K562 (cell line): Measurements from ENCODE around the gene ZSWIM6. TPM values are rescaled to one million over a fixed set of nuclear protein-coding genes. Genes with fewer than 3 reads are reported as not detected.

Experiments
- ATAC-seq: fragments of 200-7000 bp; cut with Tn5 transposase; 3 replicates; pipeline ENCODE4 v1.9.1; 2020; ENCODE audit warnings: moderate library complexity
- BruUV-seq: library from RNA; stranded (reverse); fragments of 400-500 nt; replicated peaks from 2 replicates; lab custom pipeline; 2021; lab: Mats Ljungman, UMichigan
- CTCF ChIA-PET: fragments of 300-600 bp; formaldehyde crosslinking; extraction: SDS; loops from one replicate; lab custom pipeline; 2021; ENCODE audit warnings: low intra/inter-chr PET ratio; lab: Yijun Ruan, JAX
- POLR2A ChIA-PET: fragments of 300-600, 350-650 bp; sonication (Branson Sonifier 250); formaldehyde crosslinking; extraction: SDS; loops from one replicate; lab custom pipeline; 2021; ENCODE audit warnings: antibody characterized with exemption, inconsistent platforms; lab: Yijun Ruan, JAX
- DNase-seq, 4 experiments: peaks; one replicate each; pipeline versions ENCODE4 v3.0.0 to v3.0.0-alpha.2; 2011 to 2018; ENCODE audit warnings: low spot score in 3 of 4, mixed read lengths in 3 of 4; ENCODE audit errors: extremely low read depth in 1 of 4
- FAIRE-seq: peaks from 2 replicates; lab custom pipeline; 2011; peaks lifted over from hg19 to GRCh38; lab: Jason Lieb, UNC
- H2AFZ ChIP-seq: 2 replicates; pipeline ENCODE4 v1.6.0; 2011; ENCODE audit warnings: low read depth, low read length, control low read depth, inconsistent platforms
- H3K27ac ChIP-seq: fragments of 200-600 bp; 3 replicates; pipeline ENCODE4 v1.8.0; 2011; ENCODE audit warnings: low read depth, mild to moderate bottlenecking, control low read depth, inconsistent platforms, low read length, moderate library complexity, mixed read lengths; ENCODE audit errors: extremely low read depth
- H3K27me3 ChIP-seq, 2 experiments: fragments of 300-600 bp in 1 of 2; 2 replicates in 1 of 2; 3 replicates in 1 of 2; pipeline versions ENCODE4 v1.6.0 to v1.8.0; 2011; ENCODE audit warnings: inconsistent platforms in 2 of 2, low read length in 2 of 2, mild to moderate bottlenecking in 1 of 2, mixed read lengths in 1 of 2, moderate library complexity in 1 of 2; ENCODE audit not compliant: control insufficient read depth in 2 of 2, insufficient read depth in 2 of 2
- H3K36me3 ChIP-seq: fragments of 300-600 bp; 3 replicates; pipeline ENCODE4 v1.8.0; 2011; ENCODE audit warnings: mild to moderate bottlenecking, low read length, inconsistent platforms; ENCODE audit not compliant: control insufficient read depth, insufficient read depth
- H3K4me1 ChIP-seq, 2 experiments: fragments of 200-600 bp in 1 of 2; replicated peaks in 1 of 2; 2 replicates in 1 of 2; 3 replicates in 1 of 2; pipeline versions ENCODE4 v1.5.1 to v1.8.0; 2011; ENCODE audit warnings: inconsistent platforms in 2 of 2, low read length in 2 of 2, mild to moderate bottlenecking in 1 of 2, mixed read lengths in 1 of 2, moderate library complexity in 1 of 2; ENCODE audit not compliant: control insufficient read depth in 2 of 2, insufficient read depth in 2 of 2
- H3K4me2 ChIP-seq: 2 replicates; pipeline ENCODE4 v1.6.1; 2011; ENCODE audit warnings: low read length, control low read depth, inconsistent platforms, mixed read lengths; ENCODE audit not compliant: insufficient read depth
- H3K4me3 ChIP-seq: fragments of 200-600 bp; sonication (generic), shearing (Covaris generic); 2 replicates; pipeline ENCODE4 v1.5.1; 2016; ENCODE audit warnings: control low read depth, inconsistent platforms
- H3K79me2 ChIP-seq: fragments of 200-600 bp; 3 replicates; pipeline ENCODE4 v1.8.0; 2011; ENCODE audit warnings: low read length, inconsistent platforms; ENCODE audit not compliant: control insufficient read depth, insufficient read depth
- H3K9ac ChIP-seq, 2 experiments: 2 replicates each; pipeline versions ENCODE4 v1.6.0 to v1.6.1; 2011; ENCODE audit warnings: low read depth in 2 of 2, low read length in 2 of 2, control low read depth in 1 of 2, inconsistent platforms in 1 of 2, mild to moderate bottlenecking in 1 of 2, mixed read lengths in 1 of 2; ENCODE audit not compliant: insufficient read depth in 1 of 2
- H3K9me1 ChIP-seq: one replicate; pipeline ENCODE4 v1.6.0; 2011; ENCODE audit warnings: inconsistent platforms, mild to moderate bottlenecking, low read length, moderate library complexity; ENCODE audit not compliant: control insufficient read depth, insufficient read depth
- H3K9me3 ChIP-seq: replicated peaks from 2 replicates; pipeline ENCODE4 v1.5.1; 2011; ENCODE audit warnings: low read depth, low read length, inconsistent platforms; ENCODE audit not compliant: control insufficient read depth, insufficient read depth
- H4K20me1 ChIP-seq: replicated peaks from 2 replicates; pipeline ENCODE4 v1.6.1; 2011; ENCODE audit warnings: low read length, inconsistent platforms, mixed read lengths; ENCODE audit not compliant: control insufficient read depth, insufficient read depth
- NCOA6 ChIP-seq: fragments of 450-650 bp; IDR thresholded peaks from 2 replicates; pipeline ENCODE4 v1.6.1; 2017; ENCODE audit warnings: mild to moderate bottlenecking
- SPI1 ChIP-seq: IDR thresholded peaks from 2 replicates; pipeline ENCODE4 v1.6.1; 2011; ENCODE audit warnings: low read depth, low read length, control low read depth, borderline replicate concordance
- TARDBP ChIP-seq: fragments of 450-650 bp; IDR thresholded peaks from 2 replicates; pipeline ENCODE4 v1.6.1; 2016
- TEAD1 ChIP-seq, 2 experiments: fragments of 450-650 bp in 1 of 2; sonication (generic) in 1 of 2; formaldehyde crosslinking; IDR thresholded peaks; 2 replicates each; pipeline versions ENCODE4 v1.4.0 to v1.8.0; 2020 to 2022; ENCODE audit warnings: mild to moderate bottlenecking in 2 of 2, missing genetic modification reagents in 1 of 2
- ZNF408 ChIP-seq: fragments of 250-450 bp; sonication (Bioruptor Pico); IDR thresholded peaks from 2 replicates; pipeline ENCODE4 v1.4.0; 2020; ENCODE audit warnings: low read depth, mild to moderate bottlenecking, moderate library complexity
- WGBS: fragments of 100-300 bp; shearing (Covaris generic); methylation state at CpG from one replicate; pipeline ENCODE4 v1.1.6; 2016; ENCODE audit warnings: low coverage, mixed read lengths; ENCODE audit not compliant: insufficient coverage; ENCODE audit errors: missing lambda C conversion rate; 5-methylcytosine and 5-hydroxymethylcytosine counted together
- in situ Hi-C: fragments of 300-500 bp; cut with MboI; formaldehyde crosslinking; loops from 4 replicates; pipeline ENCODE4 v1.15.0; 2018; ENCODE audit warnings: inconsistent platforms, mixed read lengths
- intact Hi-C: fragments of 100-400 bp; cut with micrococcal nuclease; formaldehyde crosslinking; loops from 2 replicates; pipeline ENCODE4 v1.14.2; 2022
- polyA plus RNA-seq, 8 experiments: library from polyadenylated mRNA; depleted of rRNA in 4 of 8; stranded (reverse) in 5 of 8; unstranded in 3 of 8; fragments of >200 nt; fragmentation: Nextera tagmentation in 2 of 8; fragmentation: Illumina TruSeq in 1 of 8; extraction: Ambion mirVana in 2 of 8; extraction: Trizol in 1 of 8; gene quantifications; 2 replicates each; pipeline versions ENCODE4 v1.2.1 to v1.2.3, GENCODE V29; 2011 to 2014; ENCODE audit warnings: inconsistent platforms in 1 of 8, missing spikeins in 1 of 8
- total RNA-seq, 7 experiments: library from RNA; depleted of rRNA in 6 of 7; stranded (reverse); fragments of >200 nt in 6 of 7; fragmentation: Illumina TruSeq in 2 of 7; extraction: Trizol in 2 of 7; gene quantifications; 2 replicates each; pipeline versions ENCODE4 v1.2.1 to v1.2.3, GENCODE V29; 2011 to 2021; ENCODE audit warnings: low replicate concordance in 1 of 7

Gene ZSWIM6
- total and polyA plus RNA-seq, 9 of the 15 experiments (the other 6 are each of a cell fraction or from before 2014, with no cell fraction given): 0.81 to 3.2 (median 2.0) TPM

DNA sequence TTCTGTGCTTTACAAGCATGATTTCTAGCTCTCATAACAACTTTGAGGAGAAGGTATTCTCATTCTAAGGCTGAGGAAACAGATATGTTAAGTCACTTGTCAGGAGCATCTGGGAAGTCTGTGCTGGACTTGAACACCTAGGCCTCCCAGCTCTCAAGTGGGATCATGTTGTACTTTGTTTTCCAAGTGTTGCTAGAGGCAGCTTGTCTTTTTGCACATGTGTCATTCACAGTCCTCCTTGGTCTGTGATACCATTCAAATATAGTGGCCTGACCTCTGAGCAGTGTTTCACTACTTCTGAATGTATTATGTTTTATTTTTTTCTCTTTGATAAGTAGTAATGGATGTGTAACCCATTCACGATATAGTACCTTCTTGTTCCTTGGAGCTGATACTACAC is 21.2 kb downstream of the ZSWIM6 start:
- H3K27me3 ChIP-seq: no peaks in the 10 kb centered on the region
- H3K9me1 ChIP-seq: no peaks in the 10 kb centered on the region
- H3K79me2 ChIP-seq: no peaks in the 10 kb centered on the region
- peaks cover 9% of the 10 kb centered on the region; the same call in 1 of the 2 replicates for H3K9me3 ChIP-seq
- POLR2A ChIA-PET: interaction anchor here (0.5 to 0.7 kb wide), 2 partner anchors 36 to 188 kb away, joined by 3 read pairs; no protein-coding TSS in a partner anchor
- no peaks in the 10 kb centered on the region for H3K4me1 ChIP-seq
- no peaks in the 10 kb centered on the region for H4K20me1 ChIP-seq
- CTCF ChIA-PET: no interaction called here
- H3K27ac ChIP-seq: no peak overlapping the region
- H3K4me2 ChIP-seq: no peak overlapping the region
- TF ChIP-seq ZNF408 (CRISPR knock-in tag) (no peak), TEAD1 (CRISPR knock-in tag; IDR thresholded peaks at IDR 0.05) (no peak), NCOA6 (no peak), TARDBP (no peak)
- no peak for ATAC-seq
- no peak overlapping the region for H2AFZ ChIP-seq
- H3K9ac ChIP-seq: no peak overlapping the region
- BruUV-seq: no TSS peak
- in situ Hi-C loops: no loop called here
- H3K4me3 ChIP-seq: no peak overlapping the region
- no peak for FAIRE-seq
- no peak for DNase-seq
- H3K36me3 ChIP-seq: no peaks in the 10 kb centered on the region
- intact Hi-C loops: no loop called here
- 17% methylated on average over 1 of the region's 1 CpG for WGBS

DNA sequence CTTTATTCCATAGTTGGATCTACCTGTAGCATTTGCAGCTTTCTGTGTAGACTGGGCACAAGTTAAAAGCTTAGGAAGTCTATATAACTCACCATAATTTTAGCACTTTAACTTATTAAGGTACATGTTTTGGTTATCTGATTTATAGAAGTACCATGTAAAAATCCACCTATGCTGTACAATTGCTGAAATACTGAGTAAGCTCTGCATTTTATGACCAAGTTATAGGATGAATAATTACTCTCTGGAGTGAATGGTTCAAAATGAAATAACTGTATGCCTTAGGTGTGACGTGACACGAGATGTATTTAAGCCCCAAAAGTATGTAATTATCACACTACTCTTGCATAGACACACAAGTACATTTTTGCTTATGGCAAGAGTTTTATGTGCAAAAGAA is 22.1 kb downstream of the ZSWIM6 start:
- Histone ChIP-seq H3K4me3 (no peak overlapping the region), H3K4me1 (no peaks in the 10 kb centered on the region), H3K36me3 (no peaks in the 10 kb centered on the region), H3K9ac (no peak overlapping the region), H4K20me1 (no peaks in the 10 kb centered on the region), H3K9me1 (no peaks in the 10 kb centered on the region), H2AFZ (no peak overlapping the region), H3K27me3 (no peaks in the 10 kb centered on the region), H3K79me2 (no peaks in the 10 kb centered on the region), H3K4me2 (no peak overlapping the region), H3K9me3 (peaks cover 9% of the 10 kb centered on the region; the same call in 1 of the 2 replicates), H3K27ac (no peak overlapping the region)
- TF ChIP-seq SPI1: no peak
- CTCF ChIA-PET: no interaction called here
- intact Hi-C loops: no loop called here
- no peak for FAIRE-seq
- BruUV-seq: no TSS peak
- DNase-seq: no peak
- ATAC-seq: no peak
- WGBS: 4% methylated on average over 2 of the region's 2 CpGs
- in situ Hi-C loops: no loop called here
- POLR2A ChIA-PET: interaction anchor here (0.7 kb wide), 1 partner anchor 189 kb away, joined by 3 read pairs; no protein-coding TSS in a partner anchor
